Mesodermal cell (in vitro differentiated cells): Measurements from ENCODE around the gene TTC22.

Source experiments
- H3K27ac ChIP-seq: 2 replicates; pipeline ENCODE4 v1.7.0; 2013; ENCODE audit warnings: mild to moderate bottlenecking, low read depth, low read length, moderate library complexity; ENCODE audit not compliant: severe bottlenecking
- H3K36me3 ChIP-seq: 2 replicates; pipeline ENCODE4 v1.7.1; 2013; ENCODE audit warnings: mild to moderate bottlenecking, low read length, moderate library complexity; ENCODE audit not compliant: control insufficient read depth, insufficient read depth
- H3K4me1 ChIP-seq: one replicate; pipeline ENCODE4 v1.7.1; 2013; ENCODE audit warnings: mild to moderate bottlenecking, low read length; ENCODE audit not compliant: insufficient read depth, control insufficient read depth, poor library complexity, severe bottlenecking
- H3K4me3 ChIP-seq: 2 replicates; pipeline ENCODE4 v1.7.0; 2013; ENCODE audit warnings: low read length, control low read depth, mild to moderate bottlenecking; ENCODE audit not compliant: insufficient read depth, poor library complexity, severe bottlenecking; ENCODE audit errors: extremely low read depth
- H3K9me3 ChIP-seq: 2 replicates; pipeline ENCODE4 v1.7.1; 2013; ENCODE audit warnings: mild to moderate bottlenecking, low read length, moderate library complexity; ENCODE audit not compliant: control insufficient read depth
- WGBS, 2 experiments: methylation state at CpG; one replicate each; pipeline ENCODE4 v1.1.5; 2013; ENCODE audit warnings: missing lambda C conversion rate in 2 of 2; ENCODE audit not compliant: insufficient coverage in 2 of 2; 5-methylcytosine and 5-hydroxymethylcytosine counted together

TTC22 gene

GRCh38 chr1:54806931-54807611 lies 5.9 kb upstream of the TTC22 start:
- Histone ChIP-seq H3K27ac (no peak overlapping the region), H3K36me3 (no peaks in the 10 kb centered on the region), H3K9me3 (no peaks in the 10 kb centered on the region), H3K4me3 (no peak overlapping the region), H3K4me1 (no peaks in the 10 kb centered on the region)
- WGBS, 2 experiments = 79 to 86% methylated on average over 5 to 8 of the region's 11 CpGs

- H3K4me1 ChIP-seq = no peaks in the 10 kb centered on the region
- no peaks in the 10 kb centered on the region for H3K9me3 ChIP-seq
- 86 to 94% methylated on average over 28 to 29 of the region's 35 CpGs for WGBS, 2 experiments
- no peak overlapping the region for H3K4me3 ChIP-seq
- no peak overlapping the region for H3K27ac ChIP-seq
- no peaks in the 10 kb centered on the region for H3K36me3 ChIP-seq
These were observed 4.9 kb upstream of the TTC22 start for GRCh38 chr1:54805981-54806381.

- H3K4me1 ChIP-seq = no peaks in the 10 kb centered on the region
- no peaks in the 10 kb centered on the region for H3K9me3 ChIP-seq
- H3K4me3 ChIP-seq = no peak overlapping the region
- no peak overlapping the region for H3K27ac ChIP-seq
- WGBS, 2 experiments = 74 to 93% methylated on average over 3 of the region's 3 CpGs
- H3K36me3 ChIP-seq = no peaks in the 10 kb centered on the region
These were observed 4.3 kb upstream of the TTC22 start for GRCh38 chr1:54805466-54805865.

DNA sequence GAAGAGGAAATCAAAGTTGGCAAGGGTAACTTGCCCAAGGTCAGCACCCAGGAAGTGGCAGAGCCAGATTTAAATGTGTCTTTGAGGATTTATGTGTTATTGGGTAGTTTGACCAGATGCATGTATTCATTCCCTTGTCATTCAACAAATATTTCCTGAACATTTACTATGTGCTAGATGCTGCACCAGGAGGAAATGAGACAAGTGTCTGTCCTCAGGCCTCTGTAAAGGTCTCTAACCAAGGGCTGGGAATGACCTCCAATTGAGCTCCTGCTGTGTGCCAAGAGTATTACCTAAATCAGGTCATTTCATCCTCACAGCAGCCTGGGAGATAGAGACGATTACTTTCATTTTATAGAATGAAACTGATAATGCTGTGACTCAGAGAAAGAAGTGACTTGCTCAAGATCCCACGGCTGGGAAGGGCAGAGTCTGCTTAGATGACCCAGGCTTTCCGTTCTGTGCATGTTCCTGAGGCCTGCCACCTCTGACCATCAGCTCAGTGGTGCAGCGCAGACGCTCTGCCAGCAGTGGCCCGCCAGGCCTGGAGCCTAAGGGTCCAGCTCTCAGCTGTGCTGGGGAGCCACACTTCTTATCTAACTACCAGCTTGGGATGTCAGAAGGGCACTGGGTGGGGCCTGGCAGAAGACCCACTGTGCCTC lies 3.5 kb upstream of the TTC22 start:
- Histone ChIP-seq H3K4me3 (no peak overlapping the region), H3K9me3 (no peaks in the 10 kb centered on the region), H3K36me3 (no peaks in the 10 kb centered on the region), H3K27ac (no peak overlapping the region), H3K4me1 (no peaks in the 10 kb centered on the region)
- WGBS, 2 experiments = 86 to 91% methylated on average over 3 to 4 of the region's 6 CpGs

GRCh38 chr1:54803761-54804470 lies 2.8 kb upstream of the TTC22 start:
- WGBS, 2 experiments = 76 to 81% methylated on average over 2 to 4 of the region's 4 CpGs
- H3K27ac ChIP-seq = no peak overlapping the region

DNA sequence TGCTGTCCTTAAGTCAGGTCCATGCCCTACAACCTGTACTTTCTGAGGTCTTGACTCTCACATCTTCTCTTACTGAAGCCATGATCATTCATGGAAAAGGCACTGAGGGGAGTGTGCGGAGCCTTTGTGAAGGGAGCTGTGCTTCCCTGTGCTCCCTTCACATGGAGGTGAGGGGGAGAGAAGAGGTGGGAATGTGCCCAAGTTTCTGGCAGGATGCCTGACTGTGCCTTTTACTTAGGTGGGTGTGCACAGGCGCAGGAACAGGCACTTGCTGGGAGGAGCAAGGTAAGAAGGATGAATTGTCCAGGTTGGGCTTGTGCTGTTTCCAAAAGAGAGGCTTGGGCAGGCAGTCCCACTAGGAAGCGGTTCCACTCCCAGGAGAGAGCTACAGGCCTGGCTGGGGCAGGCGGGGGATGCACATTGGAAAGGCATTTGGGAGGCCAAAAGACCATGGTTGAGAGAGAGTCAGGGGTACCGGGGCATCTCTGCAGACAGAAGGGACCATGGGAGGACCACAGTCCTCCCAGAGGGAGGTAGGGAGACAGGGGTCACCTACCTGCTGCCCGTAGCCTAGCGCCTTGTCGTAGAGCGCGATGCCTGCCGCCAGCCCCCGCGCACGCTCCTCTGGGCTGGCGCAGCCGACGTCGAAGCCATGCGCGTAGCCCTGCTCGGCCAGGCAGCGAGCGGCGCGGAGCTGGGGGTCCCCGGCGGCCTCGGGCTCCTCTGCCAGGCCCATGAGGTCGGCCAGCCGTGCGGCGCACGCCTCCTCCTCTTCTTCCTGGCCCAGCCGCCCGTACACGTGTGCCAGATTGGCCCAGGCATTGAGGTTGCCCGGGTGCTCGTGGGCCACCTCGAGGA lies 853 bp downstream of the TTC22 start:
- WGBS, 2 experiments = 94 to 96% methylated on average over 37 to 38 of the region's 39 CpGs
- Histone ChIP-seq H3K9me3 (no peaks in the 10 kb centered on the region), H3K36me3 (no peaks in the 10 kb centered on the region), H3K27ac (no peak overlapping the region), H3K4me1 (no peaks in the 10 kb centered on the region), H3K4me3 (no peak overlapping the region)

More at GRCh38 chr1:54803761-54804470, 2.8 kb upstream of the TTC22 start:
- Histone ChIP-seq H3K4me3 (no peak overlapping the region), H3K9me3 (no peaks in the 10 kb centered on the region), H3K36me3 (no peaks in the 10 kb centered on the region), H3K4me1 (no peaks in the 10 kb centered on the region)

DNA sequence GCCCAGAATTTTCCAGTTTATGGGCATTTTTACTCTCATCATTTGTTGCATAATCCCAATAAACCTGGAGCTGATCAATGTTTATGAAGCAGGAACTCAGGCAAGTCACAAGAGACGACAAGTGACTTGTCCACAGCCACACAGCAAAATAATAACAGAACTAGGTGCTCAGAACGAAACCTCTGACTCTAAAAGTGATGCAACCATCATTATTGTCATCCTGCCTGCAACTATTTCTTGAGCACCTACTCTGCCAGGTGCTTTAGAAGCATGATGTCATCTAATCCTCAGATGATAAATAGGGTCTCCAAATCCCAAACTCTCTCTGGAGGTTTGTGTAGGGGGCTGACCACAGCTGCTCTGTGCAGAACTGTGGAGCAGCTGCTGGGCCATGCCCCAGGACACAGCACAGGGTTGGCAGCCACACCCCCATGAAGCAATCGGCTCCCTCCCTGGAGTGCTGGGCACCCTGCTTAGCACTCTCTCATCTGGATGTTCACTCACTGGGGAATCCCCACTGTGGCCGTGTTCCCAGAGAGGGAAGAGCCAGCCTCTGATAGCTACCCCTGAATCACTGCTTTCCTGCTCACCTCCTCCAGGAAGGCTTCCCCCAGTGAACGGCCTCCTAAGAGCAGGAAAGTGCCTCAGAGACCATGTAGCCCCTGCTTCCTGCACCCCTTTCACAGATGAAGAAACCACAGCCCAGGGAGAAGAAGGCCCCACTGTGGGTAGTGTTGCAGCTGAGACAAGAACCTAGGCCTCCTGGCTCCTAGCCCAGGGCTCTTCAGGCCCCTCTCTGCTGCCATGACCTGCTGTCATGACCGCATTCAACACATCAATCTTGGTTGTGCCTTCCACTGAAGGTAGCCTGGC lies 2.1 kb downstream of the TTC22 start:
- Histone ChIP-seq H3K9me3 (no peaks in the 10 kb centered on the region), H3K36me3 (no peaks in the 10 kb centered on the region), H3K27ac (no peak overlapping the region), H3K4me3 (no peak overlapping the region), H3K4me1 (peaks cover 12% of the 10 kb centered on the region)
- WGBS, 2 experiments = 85% methylated on average over 5 of the region's 6 CpGs

GRCh38 chr1:54798206-54798605 lies 2.9 kb downstream of the TTC22 start:
- H3K4me3 ChIP-seq = no peak overlapping the region
- no peaks in the 10 kb centered on the region for H3K36me3 ChIP-seq
- 80 to 86% methylated on average over 2 to 3 of the region's 3 CpGs for WGBS, 2 experiments
- H3K27ac ChIP-seq = no peak overlapping the region
- no peaks in the 10 kb centered on the region for H3K9me3 ChIP-seq
- peaks cover 12% of the 10 kb centered on the region for H3K4me1 ChIP-seq

DNA sequence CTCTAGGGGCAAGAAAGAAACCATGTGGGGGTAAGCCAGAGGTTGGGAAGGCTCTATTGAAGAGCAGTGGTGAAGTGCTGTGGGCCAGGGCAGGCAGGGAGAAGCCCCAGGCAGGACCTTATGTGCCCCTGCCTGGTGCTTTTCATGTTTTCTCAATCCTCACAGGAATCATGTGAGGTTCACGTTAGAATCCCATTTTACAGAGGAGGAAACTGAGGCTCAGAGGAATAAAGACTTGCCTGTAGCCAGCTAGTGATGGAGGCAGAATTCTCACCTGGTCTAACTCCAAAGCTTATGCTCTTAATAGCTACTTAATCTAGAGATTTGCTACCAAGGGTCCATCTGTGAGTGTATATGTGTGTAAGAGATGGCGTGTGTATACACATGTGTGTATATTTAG lies 4.2 kb downstream of the TTC22 start:
- Histone ChIP-seq H3K4me1 (peaks cover 12% of the 10 kb centered on the region), H3K4me3 (no peak overlapping the region), H3K27ac (no peak overlapping the region), H3K9me3 (no peaks in the 10 kb centered on the region), H3K36me3 (no peaks in the 10 kb centered on the region)
- 86 to 100% methylated on average over 1 to 2 of the region's 2 CpGs for WGBS, 2 experiments
